Caco-2 (cell line): ENCODE measurements around the gene TESK2. TPM values are rescaled to one million over a fixed set of nuclear protein-coding genes. Genes with fewer than 3 reads are reported as not detected.

ENCODE experiments used
- Bru-seq: library from RNA; stranded (reverse); fragments of 400-500 nt; gene quantifications from one replicate; lab custom pipeline; 2021; lab: Mats Ljungman, UMichigan
- BruChase-seq, 2 experiments: library from RNA; stranded (reverse); fragments of 400-500 nt; gene quantifications; one replicate each; lab custom pipeline; 2021; lab: Mats Ljungman, UMichigan
- BruUV-seq: library from RNA; stranded (reverse); fragments of 400-500 nt; replicated peaks from 2 replicates; lab custom pipeline; 2021; lab: Mats Ljungman, UMichigan
- CTCF ChIA-PET: fragments of 300-600 bp; sonication (Branson Sonifier 250); formaldehyde crosslinking; loops from one replicate; lab custom pipeline; 2022; ENCODE audit warnings: antibody characterized with exemption; lab: Charles Lee
- POLR2A ChIA-PET: fragments of 300-600 bp; sonication (Branson Sonifier 250); formaldehyde crosslinking; loops from one replicate; lab custom pipeline; 2022; ENCODE audit warnings: antibody characterized with exemption; lab: Charles Lee
- DNase-seq, 2 experiments: peaks; one replicate each; pipeline versions ENCODE4 v3.0.0 to v3.0.0-alpha.2; 2020 to 2022
- H3K27me3 ChIP-seq: replicated peaks from 2 replicates; pipeline ENCODE4 v1.6.0; 2011; ENCODE audit warnings: low read length; ENCODE audit not compliant: control insufficient read depth, insufficient read depth
- H3K36me3 ChIP-seq: 2 replicates; pipeline ENCODE4 v1.5.1; 2011; ENCODE audit warnings: low read length; ENCODE audit not compliant: control insufficient read depth, insufficient read depth
- H3K4me1 ChIP-seq: fragments of 250-450 bp; sonication (Bioruptor Pico); 2 replicates; pipeline ENCODE4 v1.5.1; 2020; ENCODE audit warnings: mild to moderate bottlenecking
- H3K4me3 ChIP-seq: 2 replicates; pipeline ENCODE4 v1.5.1; 2011; ENCODE audit warnings: low read depth, mild to moderate bottlenecking, control low read depth, low read length
- H3K9me3 ChIP-seq: fragments of 250-450 bp; sonication (Bioruptor Pico); 2 replicates; pipeline ENCODE4 v1.5.1; 2020; ENCODE audit warnings: mild to moderate bottlenecking, moderate library complexity
- H3K27ac Mint-ChIP-seq: one replicate; pipeline ENCODE4 v1.8.0; 2022; ENCODE audit warnings: mixed read lengths; ENCODE audit not compliant: unreplicated experiment
- H3K27me3 Mint-ChIP-seq: one replicate; pipeline ENCODE4 v1.8.0; 2022; ENCODE audit warnings: mixed read lengths; ENCODE audit not compliant: insufficient read depth, unreplicated experiment
- H3K36me3 Mint-ChIP-seq: one replicate; pipeline ENCODE4 v1.8.0; 2022; ENCODE audit warnings: mild to moderate bottlenecking, mixed read lengths; ENCODE audit not compliant: insufficient read depth, unreplicated experiment
- H3K4me1 Mint-ChIP-seq: one replicate; pipeline ENCODE4 v1.8.0; 2022; ENCODE audit warnings: low read depth, mixed read lengths; ENCODE audit not compliant: unreplicated experiment
- H3K4me3 Mint-ChIP-seq: one replicate; pipeline ENCODE4 v1.8.0; 2022; ENCODE audit warnings: mild to moderate bottlenecking, moderate library complexity, mixed read lengths; ENCODE audit not compliant: unreplicated experiment
- H3K9me3 Mint-ChIP-seq: one replicate; pipeline ENCODE4 v1.8.0; 2022; ENCODE audit warnings: mixed read lengths; ENCODE audit not compliant: unreplicated experiment
- CTCF ChIP-seq, 2 experiments: fragments of 200-600 bp in 1 of 2; IDR thresholded peaks; 1 replicate in 1 of 2; 2 replicates in 1 of 2; pipeline versions ENCODE4 v1.5.1 to v1.8.0; 2011 to 2022; ENCODE audit warnings: antibody characterized with exemption in 1 of 2, control low read depth in 1 of 2, inconsistent platforms in 1 of 2, low read depth in 1 of 2, low read length in 1 of 2, mild to moderate bottlenecking in 1 of 2, moderate library complexity in 1 of 2; ENCODE audit not compliant: insufficient read depth in 1 of 2, severe bottlenecking in 1 of 2, unreplicated experiment in 1 of 2
- intact Hi-C: fragments of 100-400 bp; cut with micrococcal nuclease; formaldehyde crosslinking; loops from one replicate; pipeline ENCODE4 v1.10.0; 2022; ENCODE audit not compliant: unreplicated experiment
- long read RNA-seq: library from polyadenylated mRNA; stranded (forward); transcript quantifications from one replicate; pipeline ENCODE4 v2.0.0, GENCODE V29; 2022
- total RNA-seq: library from RNA; stranded (reverse); gene quantifications from 2 replicates; pipeline ENCODE4 v1.2.3, GENCODE V29; 2022

Gene TESK2
- total RNA-seq (11.9 and 14.7 TPM in 2 replicates), Bru-seq, nascent RNA (percentile 66 among the genes with signal in this experiment), BruChase-seq, experiment 1, labeled RNA remaining after a 2-hour chase (percentile 57 among the genes with signal in this experiment), BruChase-seq, experiment 2, labeled RNA remaining after a 6-hour chase (percentile 57 among the genes with signal in this experiment)
- long read RNA-seq, transcript TESK2-202 (11 exons, 3,074 nt): major isoform, 5 of 11 reads
- long read RNA-seq, partial matches to known transcripts: 2 of 11 reads
- long read RNA-seq, other reads (novel, unspliced or antisense): 4 of 11 reads

- no TSS peak for BruUV-seq
- TF ChIP-seq CTCF (IDR thresholded peaks at IDR 0.05; ENCODE audit: insufficient read depth in 1 of 2, low read depth in 1 of 2, low read length in 1 of 2, severe bottlenecking in 1 of 2, unreplicated experiment in 1 of 2): peak in 1 of 2 experiments; percentile 1
- Histone ChIP-seq H3K27me3 (no peaks in the 10 kb centered on the region), H3K9me3 (no peaks in the 10 kb centered on the region), H3K36me3 (no peaks in the 10 kb centered on the region), H3K4me3 (peak within 1 kb of the TSS; percentile 92), H3K4me1 (no peaks in the 10 kb centered on the region)
- Mint-ChIP-seq H3K27ac (no peak within 1 kb of the TSS), H3K27me3 (no peaks in the 10 kb centered on the region), H3K4me1 (peaks cover 15% of the 10 kb centered on the region), H3K4me3 (no peak within 1 kb of the TSS), H3K9me3 (no peaks in the 10 kb centered on the region), H3K36me3 (peaks cover 14% of the 10 kb centered on the region)
- ChIA-PET CTCF (interaction anchor here (0.6 to 3.1 kb wide), 10 partner anchors 9 to 476 kb away, joined by 3 to 16 read pairs (median 5); partner anchors contain the start of genes CCDC163, MMACHC, MUTYH and TOE1), POLR2A (interaction anchor here (0.8 to 2.9 kb wide), 9 partner anchors 9 to 479 kb away, joined by 3 to 25 read pairs (median 7); partner anchors contain the start of genes CCDC163, HPDL, MMACHC and MUTYH)
- DNase-seq: peak; percentile 97 to 99
- intact Hi-C loops: loop anchor here (1.0 to 10.0 kb wide), 6 partner anchors 9 to 479 kb away; partner anchors contain the start of genes CCDC163, GPBP1L1, MMACHC and TMEM69
These were observed at the start of gene TESK2 for GRCh38 chr1:45490626-45491486. Gene TESK2, minus strand, starts transcription at chr1:45491163. Its CDS starts 33,378 bp downstream, at chr1:45457785.

GRCh38 chr1:45536886-45537285 is 45.9 kb upstream of the TESK2 start:
- Mint-ChIP-seq H3K27ac (no peak overlapping the region), H3K9me3 (no peaks in the 10 kb centered on the region), H3K27me3 (no peaks in the 10 kb centered on the region), H3K36me3 (no peaks in the 10 kb centered on the region), H3K4me1 (no peaks in the 10 kb centered on the region), H3K4me3 (no peak overlapping the region)
- no TSS peak for BruUV-seq
- no peak for DNase-seq
- CTCF ChIA-PET: interaction anchor here (0.6 kb wide), 2 partner anchors 65 to 154 kb away, joined by 3 read pairs; no protein-coding TSS in a partner anchor
- peaks cover 1% of the 10 kb centered on the region; the same call in 1 of the 2 replicates for H3K4me1 ChIP-seq
- H3K27me3 ChIP-seq: no peaks in the 10 kb centered on the region
- no peaks in the 10 kb centered on the region for H3K9me3 ChIP-seq
- no peaks in the 10 kb centered on the region for H3K36me3 ChIP-seq
- H3K4me3 ChIP-seq: no peak overlapping the region
- intact Hi-C loops: no loop called here
- no peak for TF ChIP-seq CTCF (IDR thresholded peaks at IDR 0.05; ENCODE audit: insufficient read depth in 1 of 2, low read depth in 1 of 2, low read length in 1 of 2, severe bottlenecking in 1 of 2, unreplicated experiment in 1 of 2)
- POLR2A ChIA-PET: interaction anchor here (1.4 kb wide), 1 partner anchor 15 kb away, joined by 3 read pairs; the partner anchor contains the start of gene PRDX1
